ENCODE results near the gene CRYBA2. TPM values are rescaled to one million over a fixed set of nuclear protein-coding genes. Genes with fewer than 3 reads are reported as not detected.

Gene CRYBA2
- total RNA-seq, 2 donors from 2014 or later: 2.6 to 3.5 TPM

GRCh38 chr2:219021591-219021990 is 28.4 kb upstream of the CRYBA2 start:
- 83 to 94% methylated on average over 3 to 9 of the region's 9 CpGs for WGBS, 2 experiments (ENCODE audit: insufficient coverage in 1 of 2, insufficient read length in 1 of 2)
- H3K36me3 ChIP-seq (ENCODE audit: control insufficient read depth, insufficient read depth, low read length): no peaks in the 10 kb centered on the region
- no peaks in the 10 kb centered on the region for H3K9me3 ChIP-seq (ENCODE audit: control insufficient read depth, low read length)
- DNase-seq: no peak
- Mint-ChIP-seq H3K36me3 (ENCODE audit: low read depth) (no peaks in the 10 kb centered on the region), H3K4me1 (no peaks in the 10 kb centered on the region), H3K4me3 (no peak overlapping the region), H3K9me3 (no peaks in the 10 kb centered on the region), H3K27ac (no peak overlapping the region), H3K27me3 (ENCODE audit: insufficient read depth) (peaks cover 22% of the 10 kb centered on the region)
- H3K4me1 ChIP-seq (ENCODE audit: control insufficient read depth, insufficient read depth, low read length): no peaks in the 10 kb centered on the region
- peaks cover 14% of the 10 kb centered on the region for H3K27me3 ChIP-seq (ENCODE audit: control insufficient read depth, insufficient read depth, low read length, poor library complexity, severe bottlenecking)
- H3K27ac ChIP-seq (ENCODE audit: low read depth, low read length): no peak overlapping the region
- no peak overlapping the region for H3K9ac ChIP-seq (ENCODE audit: extremely low read depth, low read length, poor library complexity, severe bottlenecking)
- TF ChIP-seq CTCF (conservative IDR thresholded peaks at IDR 0.05): no peak
- no peak overlapping the region for H3K4me3 ChIP-seq (ENCODE audit: low read length)

GRCh38 chr2:219020604-219021365 is 27.6 kb upstream of the CRYBA2 start:
- no peaks in the 10 kb centered on the region for H3K4me1 ChIP-seq (ENCODE audit: control insufficient read depth, insufficient read depth, low read length)
- no peak overlapping the region for H3K27ac Mint-ChIP-seq
- no peaks in the 10 kb centered on the region for H3K36me3 ChIP-seq (ENCODE audit: control insufficient read depth, insufficient read depth, low read length)
- H3K27ac ChIP-seq (ENCODE audit: low read depth, low read length): no peak overlapping the region
- 84 to 88% methylated on average over 4 to 11 of the region's 11 CpGs for whole genome bisulfite sequencing, 2 experiments (ENCODE audit: insufficient coverage in 1 of 2, insufficient read length in 1 of 2)
- no peak for DNase-seq
- no peaks in the 10 kb centered on the region for H3K4me1 Mint-ChIP-seq
- no peaks in the 10 kb centered on the region for H3K36me3 Mint-ChIP-seq (ENCODE audit: low read depth)
- no peak overlapping the region for H3K9ac ChIP-seq (ENCODE audit: extremely low read depth, low read length, poor library complexity, severe bottlenecking)
- no peaks in the 10 kb centered on the region for H3K9me3 Mint-ChIP-seq
- TF ChIP-seq CTCF (conservative IDR thresholded peaks at IDR 0.05): no peak
- H3K9me3 ChIP-seq (ENCODE audit: control insufficient read depth, low read length): no peaks in the 10 kb centered on the region
- no peak overlapping the region for H3K4me3 Mint-ChIP-seq
- H3K4me3 ChIP-seq (ENCODE audit: low read length): no peak overlapping the region
- peaks cover 25% of the 10 kb centered on the region for H3K27me3 Mint-ChIP-seq (ENCODE audit: insufficient read depth)
- H3K27me3 ChIP-seq (ENCODE audit: control insufficient read depth, insufficient read depth, low read length, poor library complexity, severe bottlenecking): peaks cover 14% of the 10 kb centered on the region

GRCh38 chr2:219019436-219019835 is 26.2 kb upstream of the CRYBA2 start:
- Mint-ChIP-seq H3K4me1 (no peaks in the 10 kb centered on the region), H3K27ac (no peak overlapping the region), H3K27me3 (ENCODE audit: insufficient read depth) (peaks cover 38% of the 10 kb centered on the region), H3K36me3 (ENCODE audit: low read depth) (no peaks in the 10 kb centered on the region), H3K9me3 (no peaks in the 10 kb centered on the region), H3K4me3 (no peak overlapping the region)
- DNase-seq: no peak
- Histone ChIP-seq H3K27ac (ENCODE audit: low read depth, low read length) (no peak overlapping the region), H3K9ac (ENCODE audit: extremely low read depth, low read length, poor library complexity, severe bottlenecking) (no peak overlapping the region), H3K36me3 (ENCODE audit: control insufficient read depth, insufficient read depth, low read length) (no peaks in the 10 kb centered on the region), H3K4me3 (ENCODE audit: low read length) (no peak overlapping the region), H3K4me1 (ENCODE audit: control insufficient read depth, insufficient read depth, low read length) (no peaks in the 10 kb centered on the region), H3K27me3 (ENCODE audit: control insufficient read depth, insufficient read depth, low read length, poor library complexity, severe bottlenecking) (peaks cover 28% of the 10 kb centered on the region), H3K9me3 (ENCODE audit: control insufficient read depth, low read length) (no peaks in the 10 kb centered on the region)
- TF ChIP-seq CTCF (conservative IDR thresholded peaks at IDR 0.05): no peak
- 82 to 91% methylated on average over 2 to 6 of the region's 6 CpGs for WGBS, 2 experiments (ENCODE audit: insufficient coverage in 1 of 2, insufficient read length in 1 of 2)

All from endodermal cell (in vitro differentiated cells).